ENCODE data around the gene SFXN3. TPM values are rescaled to one million over a fixed set of nuclear protein-coding genes. Genes with fewer than 3 reads are reported as not detected.

Gene SFXN3
- total and polyA plus RNA-seq, 2 of the 13 experiments (the other 11 are each of a cell fraction or from before 2014, with no cell fraction given): 16.8 to 71.5 TPM

DNA sequence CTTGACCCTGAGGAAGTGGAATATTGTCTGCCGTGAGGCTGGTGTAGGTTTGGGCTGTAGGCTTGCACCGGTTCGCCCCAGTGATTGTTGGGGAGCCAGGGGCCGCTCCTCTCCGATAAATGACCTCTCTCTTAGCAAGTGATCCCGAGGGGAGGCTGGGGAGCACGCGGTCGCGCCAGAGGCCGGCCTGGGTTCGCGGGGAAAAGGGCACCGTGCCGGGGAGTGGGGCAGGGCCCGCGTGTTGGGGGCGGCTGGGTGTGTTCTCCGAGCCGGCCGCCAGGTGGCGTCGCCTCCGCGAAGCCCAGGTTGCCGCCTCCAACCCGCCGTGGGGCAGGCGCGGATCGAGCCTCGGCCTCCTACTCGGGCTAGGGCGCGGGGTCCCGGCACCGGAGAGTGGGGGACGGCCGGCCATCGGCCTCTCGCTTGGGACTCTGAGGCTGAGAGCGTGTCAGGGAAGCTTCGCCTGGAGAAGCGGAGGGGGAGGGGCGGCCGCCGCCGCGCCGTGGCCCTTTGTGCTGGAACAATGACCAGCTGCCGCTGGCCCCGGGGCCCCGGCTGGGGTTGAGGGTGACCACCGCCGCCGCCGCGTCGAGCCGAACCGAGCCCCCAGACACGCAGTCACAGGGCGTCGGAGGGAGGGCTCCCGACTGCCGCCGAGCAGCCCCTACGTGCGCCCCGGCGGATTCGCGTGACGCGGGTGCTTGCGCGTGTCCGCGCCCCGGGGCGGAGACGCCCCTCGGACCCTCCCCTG, 31.9 kb upstream of the SFXN3 start (continued):
- TF ChIP-seq, protein P1, sequence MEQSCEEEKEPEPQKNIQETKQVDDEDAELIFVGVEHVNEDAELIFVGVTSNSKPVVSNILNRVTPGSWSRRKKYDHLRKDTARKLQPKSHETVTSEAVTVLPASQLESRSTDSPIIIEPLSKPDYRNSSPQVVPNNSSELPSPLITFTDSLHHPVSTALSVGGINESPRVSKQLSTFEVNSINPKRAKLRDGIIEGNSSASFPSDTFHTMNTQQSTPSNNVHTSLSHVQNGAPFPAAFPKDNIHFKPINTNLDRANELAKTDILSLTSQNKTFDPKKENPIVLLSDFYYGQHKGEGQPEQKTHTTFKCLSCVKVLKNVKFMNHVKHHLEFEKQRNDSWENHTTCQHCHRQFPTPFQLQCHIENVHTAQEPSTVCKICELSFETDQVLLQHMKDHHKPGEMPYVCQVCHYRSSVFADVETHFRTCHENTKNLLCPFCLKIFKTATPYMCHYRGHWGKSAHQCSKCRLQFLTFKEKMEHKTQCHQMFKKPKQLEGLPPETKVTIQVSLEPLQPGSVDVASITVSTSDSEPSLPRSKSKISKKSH (CRISPR knock-in tag; IDR thresholded peaks at IDR 0.05; ENCODE audit: borderline replicate concordance): peak; percentile 87
- TF ChIP-seq PHF20 (CRISPR knock-in tag; IDR thresholded peaks at IDR 0.05): 0 out of 2 replicates have a peak, but pooled peaks have one; percentile 34
- no peak for TF ChIP-seq HCFC1 (IDR thresholded peaks at IDR 0.05; ENCODE audit: low read depth, low read length)
- TF ChIP-seq IKZF4 (CRISPR knock-in tag; IDR thresholded peaks at IDR 0.05; ENCODE audit: borderline replicate concordance, low read depth, not compliant biosample characterization): peak; percentile 33
- TF ChIP-seq, protein P2, sequence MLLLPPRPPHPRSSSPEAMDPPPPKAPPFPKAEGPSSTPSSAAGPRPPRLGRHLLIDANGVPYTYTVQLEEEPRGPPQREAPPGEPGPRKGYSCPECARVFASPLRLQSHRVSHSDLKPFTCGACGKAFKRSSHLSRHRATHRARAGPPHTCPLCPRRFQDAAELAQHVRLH (CRISPR knock-in tag; IDR thresholded peaks at IDR 0.05; ENCODE audit: borderline replicate concordance, low read depth): peak; percentile 87
- peak; percentile 65 for TF ChIP-seq PHF8 (CRISPR knock-in tag; IDR thresholded peaks at IDR 0.05)
- TF ChIP-seq, protein P3, sequence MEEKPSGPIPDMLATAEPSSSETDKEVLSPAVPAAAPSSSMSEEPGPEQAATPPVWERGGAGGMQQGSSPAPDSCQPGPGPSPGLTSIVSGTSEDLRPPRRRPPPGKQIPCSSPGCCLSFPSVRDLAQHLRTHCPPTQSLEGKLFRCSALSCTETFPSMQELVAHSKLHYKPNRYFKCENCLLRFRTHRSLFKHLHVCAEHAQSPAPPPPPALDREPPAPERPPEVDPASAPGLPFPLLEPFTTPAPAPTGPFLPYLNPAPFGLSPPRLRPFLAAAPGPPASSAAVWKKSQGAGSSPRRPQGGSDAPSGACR (CRISPR knock-in tag; IDR thresholded peaks at IDR 0.05): no peak; the same call in 1 of the 2 replicates
- TF ChIP-seq ZNF282 (IDR thresholded peaks at IDR 0.05; ENCODE audit: partially characterized antibody): no peak
- TF ChIP-seq, protein P4, sequence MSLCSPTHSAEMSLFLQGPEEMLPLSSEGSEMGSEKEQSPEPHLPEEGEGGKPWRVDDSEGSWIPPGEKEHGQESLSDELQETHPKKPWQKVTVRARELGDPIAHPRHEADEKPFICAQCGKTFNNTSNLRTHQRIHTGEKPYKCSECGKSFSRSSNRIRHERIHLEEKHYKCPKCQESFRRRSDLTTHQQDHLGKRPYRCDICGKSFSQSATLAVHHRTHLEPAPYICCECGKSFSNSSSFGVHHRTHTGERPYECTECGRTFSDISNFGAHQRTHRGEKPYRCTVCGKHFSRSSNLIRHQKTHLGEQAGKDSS (CRISPR knock-in tag; IDR thresholded peaks at IDR 0.05; ENCODE audit: borderline replicate concordance, low read depth): peak; percentile 40; the same call in 1 of the 2 replicates
- TF ChIP-seq, protein P5, sequence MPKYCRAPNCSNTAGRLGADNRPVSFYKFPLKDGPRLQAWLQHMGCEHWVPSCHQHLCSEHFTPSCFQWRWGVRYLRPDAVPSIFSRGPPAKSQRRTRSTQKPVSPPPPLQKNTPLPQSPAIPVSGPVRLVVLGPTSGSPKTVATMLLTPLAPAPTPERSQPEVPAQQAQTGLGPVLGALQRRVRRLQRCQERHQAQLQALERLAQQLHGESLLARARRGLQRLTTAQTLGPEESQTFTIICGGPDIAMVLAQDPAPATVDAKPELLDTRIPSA (CRISPR knock-in tag; IDR thresholded peaks at IDR 0.05; ENCODE audit: borderline replicate concordance): no peak
- TF ChIP-seq ZNF83 (CRISPR knock-in tag; IDR thresholded peaks at IDR 0.05; ENCODE audit: borderline replicate concordance): 0 out of 2 replicates have a peak, but pooled peaks have one; percentile 18
- TF ChIP-seq ZSCAN25 (CRISPR knock-in tag; IDR thresholded peaks at IDR 0.05): no peak; the same call in 1 of the 2 replicates
- TF ChIP-seq NFE2L2 (IDR thresholded peaks at IDR 0.05; ENCODE audit: low read length): no peak
- TF ChIP-seq ZNF607 (CRISPR knock-in tag; IDR thresholded peaks at IDR 0.05; ENCODE audit: borderline replicate concordance): peak; percentile 47
- TF ChIP-seq, protein P6, sequence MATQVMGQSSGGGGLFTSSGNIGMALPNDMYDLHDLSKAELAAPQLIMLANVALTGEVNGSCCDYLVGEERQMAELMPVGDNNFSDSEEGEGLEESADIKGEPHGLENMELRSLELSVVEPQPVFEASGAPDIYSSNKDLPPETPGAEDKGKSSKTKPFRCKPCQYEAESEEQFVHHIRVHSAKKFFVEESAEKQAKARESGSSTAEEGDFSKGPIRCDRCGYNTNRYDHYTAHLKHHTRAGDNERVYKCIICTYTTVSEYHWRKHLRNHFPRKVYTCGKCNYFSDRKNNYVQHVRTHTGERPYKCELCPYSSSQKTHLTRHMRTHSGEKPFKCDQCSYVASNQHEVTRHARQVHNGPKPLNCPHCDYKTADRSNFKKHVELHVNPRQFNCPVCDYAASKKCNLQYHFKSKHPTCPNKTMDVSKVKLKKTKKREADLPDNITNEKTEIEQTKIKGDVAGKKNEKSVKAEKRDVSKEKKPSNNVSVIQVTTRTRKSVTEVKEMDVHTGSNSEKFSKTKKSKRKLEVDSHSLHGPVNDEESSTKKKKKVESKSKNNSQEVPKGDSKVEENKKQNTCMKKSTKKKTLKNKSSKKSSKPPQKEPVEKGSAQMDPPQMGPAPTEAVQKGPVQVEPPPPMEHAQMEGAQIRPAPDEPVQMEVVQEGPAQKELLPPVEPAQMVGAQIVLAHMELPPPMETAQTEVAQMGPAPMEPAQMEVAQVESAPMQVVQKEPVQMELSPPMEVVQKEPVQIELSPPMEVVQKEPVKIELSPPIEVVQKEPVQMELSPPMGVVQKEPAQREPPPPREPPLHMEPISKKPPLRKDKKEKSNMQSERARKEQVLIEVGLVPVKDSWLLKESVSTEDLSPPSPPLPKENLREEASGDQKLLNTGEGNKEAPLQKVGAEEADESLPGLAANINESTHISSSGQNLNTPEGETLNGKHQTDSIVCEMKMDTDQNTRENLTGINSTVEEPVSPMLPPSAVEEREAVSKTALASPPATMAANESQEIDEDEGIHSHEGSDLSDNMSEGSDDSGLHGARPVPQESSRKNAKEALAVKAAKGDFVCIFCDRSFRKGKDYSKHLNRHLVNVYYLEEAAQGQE (IDR thresholded peaks at IDR 0.05; ENCODE audit: borderline replicate concordance in 1 of 2, low read depth in 1 of 2, low read length in 2 of 2): 0 out of 4 replicates have a peak, but pooled peaks of 1 of the 2 experiments have one; percentile 9
